GM06990 (cell line): ENCODE results near the gene SYNE2.

Source experiments
- DNase-seq: peaks from one replicate; pipeline ENCODE4 v3.0.0-alpha.2; 2011; ENCODE audit not compliant: insufficient read length; ENCODE audit errors: extremely low read depth
- H3K27me3 ChIP-seq: replicated peaks from 2 replicates; pipeline ENCODE4 v1.6.0; 2011; ENCODE audit warnings: low read length; ENCODE audit not compliant: control insufficient read depth, insufficient read depth
- H3K36me3 ChIP-seq: 2 replicates; pipeline ENCODE4 v1.5.1; 2011; ENCODE audit warnings: low read length; ENCODE audit not compliant: control insufficient read depth, insufficient read depth
- H3K4me3 ChIP-seq: replicated peaks from 2 replicates; pipeline ENCODE4 v1.5.1; 2011; ENCODE audit warnings: low read depth, mild to moderate bottlenecking, control low read depth, low read length
- CTCF ChIP-seq: IDR thresholded peaks from 2 replicates; pipeline ENCODE4 v1.5.1; 2011; ENCODE audit warnings: low read length, control low read depth, mild to moderate bottlenecking, inconsistent platforms; ENCODE audit not compliant: insufficient read depth, poor library complexity, severe bottlenecking

The SYNE2 gene

GRCh38 chr14:63902375-63902976, 49.7 kb downstream of the SYNE2 start:
- H3K27me3 ChIP-seq = no peaks in the 10 kb centered on the region
- no peak overlapping the region for H3K4me3 ChIP-seq
- TF ChIP-seq CTCF = no peak
- DNase-seq = no peak
- no peaks in the 10 kb centered on the region for H3K36me3 ChIP-seq

DNA sequence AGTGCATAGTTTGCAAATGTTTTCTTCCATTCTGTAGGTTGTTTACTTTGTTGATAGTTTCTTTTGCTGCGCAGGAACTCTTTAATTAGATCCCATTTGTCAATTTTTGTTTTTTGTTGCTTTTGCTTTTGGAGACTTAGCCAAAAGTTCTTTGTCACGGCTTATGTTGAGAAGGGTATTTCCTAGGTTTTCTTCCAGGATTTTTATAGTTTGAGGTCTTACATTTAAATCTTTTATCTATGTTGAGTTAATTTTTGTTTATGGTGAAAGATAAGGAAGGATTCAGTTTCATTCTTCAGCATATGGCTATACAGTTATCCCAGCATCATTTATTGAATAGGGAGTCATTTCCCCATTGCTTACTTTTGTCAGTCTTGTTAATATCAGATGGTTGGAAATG, 51.9 kb downstream of the SYNE2 start:
- Histone ChIP-seq H3K36me3 (no peaks in the 10 kb centered on the region), H3K27me3 (no peaks in the 10 kb centered on the region), H3K4me3 (no peak overlapping the region)
- TF ChIP-seq CTCF = no peak
- DNase-seq = no peak

DNA sequence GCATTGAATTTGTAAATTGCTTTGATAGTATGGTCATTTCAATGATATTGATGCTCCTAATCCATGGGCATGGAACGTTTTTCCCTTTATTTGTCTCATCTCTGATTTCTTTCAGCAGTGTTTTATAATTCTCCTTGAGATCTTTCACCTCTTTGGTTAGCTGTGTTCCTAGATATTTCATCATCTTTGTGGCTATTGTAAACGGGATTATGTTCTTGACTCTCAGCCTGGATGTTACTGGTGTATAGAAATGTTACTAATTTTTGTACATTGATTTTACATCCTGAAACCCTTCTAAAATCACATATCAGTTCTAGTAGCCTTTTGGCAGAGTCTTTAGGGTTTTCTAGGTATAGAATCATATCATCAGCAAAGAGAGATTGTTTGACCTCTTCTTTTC, 52.6 kb downstream of the SYNE2 start:
- no peaks in the 10 kb centered on the region for H3K27me3 ChIP-seq

GRCh38 chr14:63908667-63909264, 56.0 kb downstream of the SYNE2 start:
- H3K36me3 ChIP-seq = no peaks in the 10 kb centered on the region
- no peak for TF ChIP-seq CTCF
- peak overlapping the region; percentile 1; the same call in 1 of the 2 replicates for H3K4me3 ChIP-seq
- no peak for DNase-seq
- H3K27me3 ChIP-seq = no peaks in the 10 kb centered on the region

More for the DNA sequence above, 52.6 kb downstream of the SYNE2 start:
- no peak for DNase-seq
- Histone ChIP-seq H3K4me3 (no peak overlapping the region), H3K36me3 (no peaks in the 10 kb centered on the region)
- no peak for TF ChIP-seq CTCF

- Histone ChIP-seq H3K27me3 (no peaks in the 10 kb centered on the region), H3K4me3 (no peak overlapping the region), H3K36me3 (no peaks in the 10 kb centered on the region)
- no peak for DNase-seq
- TF ChIP-seq CTCF = no peak
Measured at GRCh38 chr14:63909984-63910383, 57.2 kb downstream of the SYNE2 start.
